K562 (cell line): ENCODE results near the gene TRAPPC2L. TPM values are rescaled to one million over a fixed set of nuclear protein-coding genes. Genes with fewer than 3 reads are reported as not detected.

ENCODE experiments used
- ATAC-seq: fragments of 200-7000 bp; cut with Tn5 transposase; 3 replicates; pipeline ENCODE4 v1.9.1; 2020; ENCODE audit warnings: moderate library complexity
- BruUV-seq: library from RNA; stranded (reverse); fragments of 400-500 nt; replicated peaks from 2 replicates; lab custom pipeline; 2021; lab: Mats Ljungman, UMichigan
- CTCF ChIA-PET: fragments of 300-600 bp; formaldehyde crosslinking; extraction: SDS; loops from one replicate; lab custom pipeline; 2021; ENCODE audit warnings: low intra/inter-chr PET ratio; lab: Yijun Ruan, JAX
- POLR2A ChIA-PET: fragments of 300-600, 350-650 bp; sonication (Branson Sonifier 250); formaldehyde crosslinking; extraction: SDS; loops from one replicate; lab custom pipeline; 2021; ENCODE audit warnings: antibody characterized with exemption, inconsistent platforms; lab: Yijun Ruan, JAX
- DNase-seq, 4 experiments: peaks; one replicate each; pipeline versions ENCODE4 v3.0.0 to v3.0.0-alpha.2; 2011 to 2018; ENCODE audit warnings: low spot score in 3 of 4, mixed read lengths in 3 of 4; ENCODE audit errors: extremely low read depth in 1 of 4
- FAIRE-seq: peaks from 2 replicates; lab custom pipeline; 2011; peaks lifted over from hg19 to GRCh38; lab: Jason Lieb, UNC
- H2AFZ ChIP-seq: 2 replicates; pipeline ENCODE4 v1.6.0; 2011; ENCODE audit warnings: low read depth, low read length, control low read depth, inconsistent platforms
- H3K27ac ChIP-seq: fragments of 200-600 bp; 3 replicates; pipeline ENCODE4 v1.8.0; 2011; ENCODE audit warnings: low read depth, mild to moderate bottlenecking, control low read depth, inconsistent platforms, low read length, moderate library complexity, mixed read lengths; ENCODE audit errors: extremely low read depth
- H3K27me3 ChIP-seq, 2 experiments: fragments of 300-600 bp in 1 of 2; 2 replicates in 1 of 2; 3 replicates in 1 of 2; pipeline versions ENCODE4 v1.6.0 to v1.8.0; 2011; ENCODE audit warnings: inconsistent platforms in 2 of 2, low read length in 2 of 2, mild to moderate bottlenecking in 1 of 2, mixed read lengths in 1 of 2, moderate library complexity in 1 of 2; ENCODE audit not compliant: control insufficient read depth in 2 of 2, insufficient read depth in 2 of 2
- H3K36me3 ChIP-seq: fragments of 300-600 bp; 3 replicates; pipeline ENCODE4 v1.8.0; 2011; ENCODE audit warnings: mild to moderate bottlenecking, low read length, inconsistent platforms; ENCODE audit not compliant: control insufficient read depth, insufficient read depth
- H3K4me1 ChIP-seq, 2 experiments: fragments of 200-600 bp in 1 of 2; replicated peaks in 1 of 2; 2 replicates in 1 of 2; 3 replicates in 1 of 2; pipeline versions ENCODE4 v1.5.1 to v1.8.0; 2011; ENCODE audit warnings: inconsistent platforms in 2 of 2, low read length in 2 of 2, mild to moderate bottlenecking in 1 of 2, mixed read lengths in 1 of 2, moderate library complexity in 1 of 2; ENCODE audit not compliant: control insufficient read depth in 2 of 2, insufficient read depth in 2 of 2
- H3K4me2 ChIP-seq: 2 replicates; pipeline ENCODE4 v1.6.1; 2011; ENCODE audit warnings: low read length, control low read depth, inconsistent platforms, mixed read lengths; ENCODE audit not compliant: insufficient read depth
- H3K4me3 ChIP-seq: fragments of 200-600 bp; sonication (generic), shearing (Covaris generic); 2 replicates; pipeline ENCODE4 v1.5.1; 2016; ENCODE audit warnings: control low read depth, inconsistent platforms
- H3K79me2 ChIP-seq: fragments of 200-600 bp; 3 replicates; pipeline ENCODE4 v1.8.0; 2011; ENCODE audit warnings: low read length, inconsistent platforms; ENCODE audit not compliant: control insufficient read depth, insufficient read depth
- H3K9ac ChIP-seq, 2 experiments: 2 replicates each; pipeline versions ENCODE4 v1.6.0 to v1.6.1; 2011; ENCODE audit warnings: low read depth in 2 of 2, low read length in 2 of 2, control low read depth in 1 of 2, inconsistent platforms in 1 of 2, mild to moderate bottlenecking in 1 of 2, mixed read lengths in 1 of 2; ENCODE audit not compliant: insufficient read depth in 1 of 2
- H3K9me1 ChIP-seq: one replicate; pipeline ENCODE4 v1.6.0; 2011; ENCODE audit warnings: inconsistent platforms, mild to moderate bottlenecking, low read length, moderate library complexity; ENCODE audit not compliant: control insufficient read depth, insufficient read depth
- H3K9me3 ChIP-seq: replicated peaks from 2 replicates; pipeline ENCODE4 v1.5.1; 2011; ENCODE audit warnings: low read depth, low read length, inconsistent platforms; ENCODE audit not compliant: control insufficient read depth, insufficient read depth
- H4K20me1 ChIP-seq: replicated peaks from 2 replicates; pipeline ENCODE4 v1.6.1; 2011; ENCODE audit warnings: low read length, inconsistent platforms, mixed read lengths; ENCODE audit not compliant: control insufficient read depth, insufficient read depth
- FOXK2 ChIP-seq, 2 experiments: fragments of 450-650 bp; IDR thresholded peaks in 1 of 2; conservative IDR thresholded peaks in 1 of 2; 2 replicates each; pipeline ENCODE4 v1.6.1; 2016; ENCODE audit warnings: low read depth in 2 of 2, mild to moderate bottlenecking in 1 of 2
- HIVEP1 ChIP-seq: fragments of 250-450 bp; sonication (Bioruptor Pico); IDR thresholded peaks from 2 replicates; pipeline ENCODE4 v1.4.0; 2020; ENCODE audit warnings: mild to moderate bottlenecking
- MLX ChIP-seq, 2 experiments: fragments of 450-650 bp in 1 of 2; sonication (generic) in 1 of 2; formaldehyde crosslinking; conservative IDR thresholded peaks; 2 replicates each; pipeline versions ENCODE4 v1.4.0 to v1.8.1; 2020 to 2022; ENCODE audit warnings: mild to moderate bottlenecking in 1 of 2, missing genetic modification reagents in 1 of 2
- MTF1 ChIP-seq: fragments of 250-450 bp; sonication (Bioruptor Pico); IDR thresholded peaks from 2 replicates; pipeline ENCODE4 v1.9.0; 2021; ENCODE audit warnings: moderate library complexity, mild to moderate bottlenecking, inconsistent platforms, borderline replicate concordance
- POLR3A ChIP-seq: IDR thresholded peaks from 2 replicates; pipeline ENCODE4 v1.6.1; 2011; ENCODE audit warnings: borderline replicate concordance, mild to moderate bottlenecking, moderate library complexity; ENCODE audit not compliant: insufficient read length, insufficient read depth; ENCODE audit errors: extremely low read depth
- RFX5 ChIP-seq: IDR thresholded peaks from 2 replicates; pipeline ENCODE4 v1.6.1; 2011; ENCODE audit warnings: low read depth, mild to moderate bottlenecking, improper control_type of control experiment, low read length
- SMARCE1 ChIP-seq: fragments of 450-650 bp; IDR thresholded peaks from 2 replicates; pipeline ENCODE4 v1.7.1; 2016; ENCODE audit warnings: mild to moderate bottlenecking
- TRIM24 ChIP-seq, 2 experiments: fragments of 450-650 bp; IDR thresholded peaks; 2 replicates each; pipeline ENCODE4 v1.6.1; 2016
- USF2 ChIP-seq: sonication (generic); formaldehyde crosslinking; IDR thresholded peaks from 2 replicates; pipeline ENCODE4 v1.5.0; 2020; ENCODE audit warnings: missing genetic modification reagents
- ZBTB43 ChIP-seq: sonication (generic); formaldehyde crosslinking; IDR thresholded peaks from 2 replicates; pipeline ENCODE4 v1.8.0; 2023; ENCODE audit warnings: mild to moderate bottlenecking, missing genetic modification reagents
- ZNF121 ChIP-seq: sonication (generic); formaldehyde crosslinking; conservative IDR thresholded peaks from 2 replicates; pipeline ENCODE4 v1.8.0; 2022; ENCODE audit warnings: missing genetic modification reagents
- ZNF316 ChIP-seq: fragments of 450-650 bp; IDR thresholded peaks from 2 replicates; pipeline ENCODE4 v1.6.1; 2016
- ZNF79 ChIP-seq: fragments of 250-450 bp; sonication (Bioruptor Pico); IDR thresholded peaks from 2 replicates; pipeline ENCODE4 v1.4.0; 2020; ENCODE audit warnings: low read depth, mild to moderate bottlenecking, moderate library complexity
- WGBS: fragments of 100-300 bp; shearing (Covaris generic); methylation state at CpG from one replicate; pipeline ENCODE4 v1.1.6; 2016; ENCODE audit warnings: low coverage, mixed read lengths; ENCODE audit not compliant: insufficient coverage; ENCODE audit errors: missing lambda C conversion rate; 5-methylcytosine and 5-hydroxymethylcytosine counted together
- in situ Hi-C: fragments of 300-500 bp; cut with MboI; formaldehyde crosslinking; loops from 4 replicates; pipeline ENCODE4 v1.15.0; 2018; ENCODE audit warnings: inconsistent platforms, mixed read lengths
- intact Hi-C: fragments of 100-400 bp; cut with micrococcal nuclease; formaldehyde crosslinking; loops from 2 replicates; pipeline ENCODE4 v1.14.2; 2022
- polyA plus RNA-seq, 8 experiments: library from polyadenylated mRNA; depleted of rRNA in 4 of 8; stranded (reverse) in 5 of 8; unstranded in 3 of 8; fragments of >200 nt; fragmentation: Nextera tagmentation in 2 of 8; fragmentation: Illumina TruSeq in 1 of 8; extraction: Ambion mirVana in 2 of 8; extraction: Trizol in 1 of 8; gene quantifications; 2 replicates each; pipeline versions ENCODE4 v1.2.1 to v1.2.3, GENCODE V29; 2011 to 2014; ENCODE audit warnings: inconsistent platforms in 1 of 8, missing spikeins in 1 of 8
- total RNA-seq, 7 experiments: library from RNA; depleted of rRNA in 6 of 7; stranded (reverse); fragments of >200 nt in 6 of 7; fragmentation: Illumina TruSeq in 2 of 7; extraction: Trizol in 2 of 7; gene quantifications; 2 replicates each; pipeline versions ENCODE4 v1.2.1 to v1.2.3, GENCODE V29; 2011 to 2021; ENCODE audit warnings: low replicate concordance in 1 of 7

TRAPPC2L gene
- total and polyA plus RNA-seq, 9 of the 15 experiments (the other 6 are each of a cell fraction or from before 2014, with no cell fraction given): 60.4 to 398 (median 97.5) TPM

GRCh38 chr16:88834670-88835069 is 22.3 kb upstream of the TRAPPC2L start:
- DNase-seq (no peak), ATAC-seq (no peak), FAIRE-seq (no peak)
- H3K79me2 ChIP-seq: no peaks in the 10 kb centered on the region
- POLR2A ChIA-PET: no interaction called here
- CTCF ChIA-PET: no interaction called here
- H3K4me3 ChIP-seq: no peak overlapping the region
- no peak overlapping the region for H2AFZ ChIP-seq
- peaks cover 0 to 34% of the 10 kb centered on the region in 2 experiments; a peak in 2 of 5 replicates for H3K4me1 ChIP-seq
- in situ Hi-C loops (no loop called here), intact Hi-C loops (no loop called here)
- H3K9me3 ChIP-seq: no peaks in the 10 kb centered on the region
- 86% methylated on average over 8 of the region's 13 CpGs for WGBS
- H3K9ac ChIP-seq: no peak overlapping the region
- BruUV-seq: no TSS peak
- no peaks in the 10 kb centered on the region; the same call in 2 of the 3 replicates for H3K36me3 ChIP-seq
- H3K27me3 ChIP-seq: no peaks in the 10 kb centered on the region
- H4K20me1 ChIP-seq: no peaks in the 10 kb centered on the region
- H3K27ac ChIP-seq: no peak overlapping the region
- no peaks in the 10 kb centered on the region for H3K9me1 ChIP-seq
- no peak for TF ChIP-seq HIVEP1 (CRISPR knock-in tag)
- TF ChIP-seq RFX5: no peak
- TF ChIP-seq POLR3A: no peak
- no peak for TF ChIP-seq MLX (CRISPR knock-in tag; conservative IDR thresholded peaks at IDR 0.05)
- no peak for TF ChIP-seq USF2 (CRISPR knock-in tag)
- no peak for TF ChIP-seq ZNF79 (CRISPR knock-in tag)
- TF ChIP-seq MTF1: no peak
- no peak for TF ChIP-seq ZBTB43
- no peak for TF ChIP-seq FOXK2 (conservative IDR thresholded peaks at IDR 0.05 in 1 of 2, IDR thresholded peaks at IDR 0.05 in 1 of 2; ENCODE audit: low read depth in 2 of 2)
- TF ChIP-seq ZNF316: no peak
- TF ChIP-seq ZNF121 (CRISPR knock-in tag): no peak
- no peak for TF ChIP-seq SMARCE1
- no peak for TF ChIP-seq TRIM24 (IDR thresholded peaks at IDR 0.05)
- H3K4me2 ChIP-seq: no peak overlapping the region
